G401 (cell line): Measurements from ENCODE around the gene SEMA3G. TPM values are rescaled to one million over a fixed set of nuclear protein-coding genes. Genes with fewer than 3 reads are reported as not detected.

Experiments used
- DNase-seq: peaks from one replicate; pipeline ENCODE4 v3.0.0-alpha.2; 2015; ENCODE audit warnings: low spot score
- in situ Hi-C: cut with HindIII; loops from 2 replicates; pipeline ENCODE4 v1.10.0; 2016; ENCODE audit warnings: low sequenced_read_pairs, mixed read lengths
- total RNA-seq: library from RNA; depleted of rRNA; stranded (reverse); fragments of >200 nt; shearing (Covaris generic); gene quantifications from 2 replicates; pipeline ENCODE4 v1.2.3, GENCODE V29; 2014

The SEMA3G gene
- total RNA-seq, 1 experiment from 2014 or later = 0.10 TPM

GRCh38 chr3:52431459-52432223 is 13.3 kb downstream of the SEMA3G start:
- DNase-seq = no peak
- in situ Hi-C loops = no loop called here

DNA sequence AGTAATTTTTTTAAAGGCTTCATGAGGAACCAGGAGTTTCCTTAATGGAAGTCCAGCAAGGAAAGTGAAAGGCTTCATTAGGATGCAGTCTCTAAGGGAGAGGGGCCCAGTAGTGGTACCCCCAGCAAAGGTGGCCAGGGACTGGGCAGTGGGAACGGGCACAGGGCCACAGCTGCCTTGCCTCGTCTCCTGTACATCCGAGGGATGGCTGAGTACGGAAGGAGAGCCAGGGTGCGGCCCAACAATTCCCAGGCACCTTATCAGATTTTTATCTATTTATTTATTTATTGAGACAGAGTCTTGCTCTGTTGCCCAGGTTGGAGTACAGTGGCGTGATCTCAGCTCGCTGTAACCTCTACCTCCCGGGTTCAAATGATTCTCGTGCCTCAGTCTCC is 14.5 kb downstream of the SEMA3G start:
- DNase-seq = no peak
- in situ Hi-C loops = no loop called here

DNA sequence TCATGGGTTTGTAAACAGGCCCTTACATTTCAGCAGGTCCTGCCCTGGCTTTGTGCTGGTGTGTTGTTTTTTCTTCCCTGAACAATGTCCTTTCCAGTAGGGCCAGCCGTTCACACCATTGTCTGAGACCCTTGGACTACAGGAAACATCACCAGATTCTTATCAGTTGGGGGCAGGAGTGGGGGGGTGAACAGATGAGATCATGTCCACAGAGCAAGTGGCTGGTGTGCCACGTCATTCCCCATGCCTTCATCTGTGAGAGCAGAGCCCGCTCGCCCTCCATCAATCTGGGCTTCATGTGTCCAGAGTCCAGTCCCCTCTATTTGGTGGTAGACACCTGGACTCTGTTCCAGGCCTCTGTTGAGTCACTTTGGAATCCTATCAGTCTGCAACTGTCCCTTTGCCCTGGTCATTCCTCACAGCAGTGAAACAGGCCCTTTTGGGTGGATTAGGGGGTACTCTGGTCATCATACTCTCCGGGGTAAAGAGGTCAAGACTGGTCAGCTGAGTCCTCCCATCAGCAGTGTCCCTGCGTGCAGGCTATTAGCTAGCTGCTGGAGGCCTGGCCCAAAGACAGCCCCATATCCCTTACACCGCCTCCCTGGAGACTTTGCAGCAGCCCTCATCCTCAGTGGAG is 15.0 kb downstream of the SEMA3G start:
- DNase-seq = no peak
- in situ Hi-C loops = no loop called here

- in situ Hi-C loops = no loop called here
- DNase-seq = no peak
Observed at GRCh38 chr3:52429031-52429430, 15.9 kb downstream of the SEMA3G start.

- in situ Hi-C loops = no loop called here
- DNase-seq = peak; percentile 95
Observed at GRCh38 chr3:52428151-52429005, 16.5 kb downstream of the SEMA3G start.

- in situ Hi-C loops = no loop called here
- DNase-seq = no peak
Observed at GRCh38 chr3:52423173-52423572, 21.7 kb downstream of the SEMA3G start.

GRCh38 chr3:52422669-52423068 is 22.2 kb downstream of the SEMA3G start:
- in situ Hi-C loops = no loop called here
- no peak for DNase-seq

- in situ Hi-C loops = no loop called here
- DNase-seq = no peak
Observed at GRCh38 chr3:52420388-52420787, 24.5 kb downstream of the SEMA3G start.

- in situ Hi-C loops = no loop called here
- no peak for DNase-seq
Observed at GRCh38 chr3:52415800-52416199, 29.1 kb downstream of the SEMA3G start.

DNA sequence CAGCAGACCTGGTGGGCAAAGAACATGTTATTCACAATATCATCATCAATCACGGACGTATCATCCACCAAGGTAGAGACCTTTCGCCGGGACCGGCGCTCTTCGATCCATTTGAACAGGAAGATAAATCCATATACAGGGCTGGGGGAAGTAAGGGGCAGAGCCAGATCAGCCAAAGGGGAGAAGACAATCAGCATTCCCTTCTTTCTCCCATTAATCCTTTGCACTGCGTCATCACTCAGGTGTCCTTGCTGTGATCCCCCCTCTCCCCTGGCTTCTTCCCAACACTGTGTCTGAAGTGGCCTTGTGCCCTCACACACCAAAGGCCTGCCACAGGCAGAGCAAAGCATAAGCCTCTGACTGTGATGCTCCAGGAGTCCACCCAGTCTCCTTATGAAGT is 36.4 kb downstream of the SEMA3G start:
- no peak for DNase-seq
- in situ Hi-C loops = no loop called here

DNA sequence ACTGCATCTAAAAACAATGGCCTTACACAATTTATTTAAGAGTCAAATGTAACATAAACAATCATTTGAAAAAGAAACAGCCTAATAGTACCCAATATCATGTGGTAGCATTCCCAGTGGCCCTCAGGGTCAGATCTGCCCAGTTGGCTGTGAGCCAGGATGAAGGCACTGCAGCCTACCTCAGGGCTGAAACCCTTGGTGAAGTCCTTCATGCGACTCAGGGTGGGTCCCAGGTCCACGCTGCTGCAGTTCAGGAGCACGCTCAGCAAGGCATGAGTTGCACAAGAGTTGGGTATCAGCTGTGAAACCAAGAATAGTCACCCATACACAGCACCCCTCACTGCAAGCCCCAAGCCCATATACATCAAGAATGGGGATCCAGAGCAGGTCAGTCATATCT is 37.1 kb downstream of the SEMA3G start:
- in situ Hi-C loops = no loop called here
- DNase-seq = no peak

- no peak for DNase-seq
- in situ Hi-C loops = no loop called here
Observed at GRCh38 chr3:52406791-52407510, 38.0 kb downstream of the SEMA3G start.

DNA sequence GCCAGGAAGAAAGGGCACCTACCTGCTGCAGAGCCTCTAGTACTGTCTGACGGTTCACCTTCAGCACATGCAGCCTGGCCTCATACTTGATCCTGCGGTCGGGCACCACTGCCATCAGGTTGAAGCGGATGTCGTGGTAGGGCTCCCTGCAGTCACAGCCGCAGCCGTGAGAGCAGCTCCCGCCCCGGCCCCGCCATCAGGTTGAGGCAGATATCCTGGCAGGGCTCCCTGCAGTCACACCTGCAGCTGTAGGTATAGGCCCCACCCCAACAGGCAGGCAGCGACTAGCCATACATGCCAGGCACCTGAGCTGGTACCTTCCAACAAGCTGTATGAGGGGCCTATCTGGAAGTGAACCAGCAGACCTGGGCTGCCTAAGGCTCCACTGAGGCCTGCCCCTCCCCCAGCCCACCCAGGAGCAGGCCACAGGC is 38.7 kb downstream of the SEMA3G start:
- in situ Hi-C loops = no loop called here
- DNase-seq = no peak

GRCh38 chr3:52405601-52406110 is 39.2 kb downstream of the SEMA3G start:
- in situ Hi-C loops = no loop called here
- DNase-seq = no peak

- DNase-seq = no peak
- in situ Hi-C loops = no loop called here
Observed at GRCh38 chr3:52405066-52405465, 39.8 kb downstream of the SEMA3G start.

GRCh38 chr3:52404391-52404790 is 40.5 kb downstream of the SEMA3G start:
- in situ Hi-C loops = no loop called here
- no peak for DNase-seq

DNA sequence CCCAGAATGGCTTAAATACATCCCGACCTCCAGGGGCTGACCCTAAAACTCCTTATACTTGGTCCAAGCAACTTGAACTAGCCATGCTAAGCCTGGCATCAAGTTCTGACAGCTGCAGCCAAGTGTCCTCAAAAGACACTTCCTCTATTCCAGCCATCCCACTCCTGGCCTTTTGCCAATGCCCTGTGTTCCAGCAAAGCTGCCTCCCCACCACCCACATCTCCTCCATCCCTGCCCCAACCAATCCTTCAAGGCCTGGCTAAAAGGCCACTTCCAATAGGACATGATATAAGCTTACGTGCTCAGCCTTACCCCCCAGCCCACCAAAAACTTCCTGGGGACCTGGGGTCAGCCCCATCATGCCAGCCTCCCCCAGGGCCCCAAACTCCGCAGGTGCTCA is 40.9 kb downstream of the SEMA3G start:
- in situ Hi-C loops = no loop called here
- no peak for DNase-seq

DNA sequence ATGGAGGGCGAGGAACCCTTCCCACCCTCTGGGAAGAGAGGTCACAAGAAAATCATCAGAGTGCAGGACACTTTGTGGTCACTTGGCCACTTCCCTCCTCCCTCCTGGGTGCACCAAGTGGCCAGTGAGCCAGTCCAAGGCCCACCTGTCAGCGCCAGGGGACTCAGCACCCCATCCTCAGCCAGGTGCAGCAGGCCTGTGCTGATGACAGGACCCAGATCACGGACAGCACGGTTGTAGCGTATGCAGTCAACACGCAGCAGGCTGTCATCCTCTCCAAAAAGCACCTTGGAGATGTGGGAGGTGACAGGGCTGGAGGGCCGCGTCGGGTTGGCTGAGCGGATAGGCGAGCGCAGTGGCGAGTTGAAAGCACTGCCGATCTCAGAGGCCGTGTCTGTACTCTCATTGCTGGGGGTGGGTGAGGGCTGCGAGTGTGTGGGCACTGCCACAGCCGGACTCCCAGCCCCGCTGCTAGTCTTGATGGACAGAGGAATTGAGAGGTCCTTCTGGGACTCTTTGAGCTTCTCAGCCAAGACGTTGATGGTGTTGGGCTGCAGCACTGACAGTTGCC is 41.5 kb downstream of the SEMA3G start:
- in situ Hi-C loops = no loop called here
- DNase-seq = no peak

- in situ Hi-C loops = no loop called here
- no peak for DNase-seq
Observed at GRCh38 chr3:52402706-52403270, 42.1 kb downstream of the SEMA3G start.
